ENCODE data around the gene GFER. TPM values are rescaled to one million over a fixed set of nuclear protein-coding genes. Genes with fewer than 3 reads are reported as not detected.

Gene GFER
- total RNA-seq (2022; extraction: Qiagen RNA extraction): 25.8 to 46.2 TPM (median 44.5 TPM) in 5 replicates

GRCh38 chr16:1983544-1984346 is at the start of gene GFER:
Gene GFER, plus strand, starts transcription at chr16:1984193. Its CDS starts 26 bp downstream, at chr16:1984219.

GRCh38 chr16:1942810-1943726 is 40.9 kb upstream of the GFER start, which contains the start of gene MSRB1:
Gene MSRB1, minus strand, starts transcription at chr16:1943199. Its CDS starts 43 bp downstream, at chr16:1943156.

GRCh38 chr16:1959269-1960039 is 24.5 kb upstream of the GFER start, which contains the start of gene NDUFB10:
Gene NDUFB10, plus strand, starts transcription at chr16:1959538. Its CDS starts 87 bp downstream, at chr16:1959625.

GRCh38 chr16:1964506-1965395 is 19.2 kb upstream of the GFER start, which contains the start of gene RPS2:
Gene RPS2, minus strand, starts transcription at chr16:1964826. Its CDS starts 201 bp downstream, at chr16:1964625.

GRCh38 chr16:1966460-1966859 is 17.5 kb upstream of the GFER start, which contains the start of gene RNF151:
Gene RNF151, plus strand, starts transcription at chr16:1966856. Its CDS starts 26 bp downstream, at chr16:1966882.

GRCh38 chr16:1971796-1972489 is 12.1 kb upstream of the GFER start, which contains the start of gene TBL3:
Gene TBL3, plus strand, starts transcription at chr16:1972053. Its CDS starts 112 bp downstream, at chr16:1972165.

GRCh38 chr16:1981398-1981836 is 2.6 kb upstream of the GFER start, which contains the start of gene NOXO1:
Gene NOXO1, minus strand, starts transcription at chr16:1981469. Its CDS starts 290 bp downstream, at chr16:1981179.

GRCh38 chr16:1989209-1990100 is 5.5 kb downstream of the GFER start, which contains the start of gene SYNGR3:
Gene SYNGR3, plus strand, starts transcription at chr16:1989970. Its CDS starts 133 bp downstream, at chr16:1990103.

GRCh38 chr16:2009791-2010510 is 26.0 kb downstream of the GFER start, which contains the start of gene ZNF598:
Gene ZNF598, minus strand, starts transcription at chr16:2009821.

GRCh38 chr16:2019518-2019920 is 35.5 kb downstream of the GFER start, which contains the start of gene NPW:
Gene NPW, plus strand, starts transcription at chr16:2019785.

GRCh38 chr16:2026461-2027023 is 42.5 kb downstream of the GFER start, which contains the start of gene NHERF2:
Gene NHERF2, plus strand, starts transcription at chr16:2026902. Its CDS starts 104 bp downstream, at chr16:2027006.

Other genes with a start within 250 kb of the GFER start
- gene NME3, start 212.7 kb upstream of the GFER start, total RNA-seq (2022; extraction: Qiagen RNA extraction): 31.2 to 64.7 TPM (median 62.4 TPM) in 5 replicates
- gene EME2, start 211.4 kb upstream of the GFER start, total RNA-seq (2022; extraction: Qiagen RNA extraction): 6.0 to 12.0 TPM (median 10.0 TPM) in 5 replicates
- 168 to 282 TPM (median 245 TPM) in 5 replicates for gene MRPS34, start 211.1 kb upstream of the GFER start, total RNA-seq (2022; extraction: Qiagen RNA extraction)
- 17.2 to 28.9 TPM (median 24.8 TPM) in 5 replicates for gene SPSB3, start 201.6 kb upstream of the GFER start, total RNA-seq (2022; extraction: Qiagen RNA extraction)
- gene NUBP2, start 201.2 kb upstream of the GFER start, total RNA-seq (2022; extraction: Qiagen RNA extraction): 53.4 to 92.2 TPM (median 81.1 TPM) in 5 replicates
- 0.06 to 0.10 TPM (median 0.06 TPM) in 3 of 5 replicates, not detected in the others for gene IGFALS, start 190.5 kb upstream of the GFER start, total RNA-seq (2022; extraction: Qiagen RNA extraction)
- 56.2 to 70.5 TPM (median 67.0 TPM) in 5 replicates for gene HAGH, start 157.4 kb upstream of the GFER start, total RNA-seq (2022; extraction: Qiagen RNA extraction)
- 43.1 to 50.4 TPM (median 48.4 TPM) in 5 replicates for gene FAHD1, start 157.0 kb upstream of the GFER start, total RNA-seq (2022; extraction: Qiagen RNA extraction)
- gene MEIOB, start 112.0 kb upstream of the GFER start, total RNA-seq (2022; extraction: Qiagen RNA extraction): 1.1 to 1.9 TPM (median 1.4 TPM) in 5 replicates
- gene HS3ST6, start 65.8 kb upstream of the GFER start, total RNA-seq (2022; extraction: Qiagen RNA extraction): 1.5 to 3.1 TPM (median 2.8 TPM) in 5 replicates
- gene MSRB1, start 41.0 kb upstream of the GFER start, total RNA-seq (2022; extraction: Qiagen RNA extraction): 34.0 to 45.3 TPM (median 40.5 TPM) in 5 replicates
- gene RPL3L, start 29.5 kb upstream of the GFER start, total RNA-seq (2022; extraction: Qiagen RNA extraction): 0.07 to 0.13 TPM in 2 of 5 replicates, not detected in the others
- 241 to 346 TPM (median 257 TPM) in 5 replicates for gene NDUFB10, start 24.7 kb upstream of the GFER start, total RNA-seq (2022; extraction: Qiagen RNA extraction)
- gene RPS2, start 19.4 kb upstream of the GFER start, total RNA-seq (2022; extraction: Qiagen RNA extraction): 3,564 to 5,547 TPM (median 5,202 TPM) in 5 replicates
- gene RNF151, start 17.3 kb upstream of the GFER start, total RNA-seq (2022; extraction: Qiagen RNA extraction): not detected in 5 replicates
- gene TBL3, start 12.1 kb upstream of the GFER start, total RNA-seq (2022; extraction: Qiagen RNA extraction): 31.8 to 43.4 TPM (median 38.1 TPM) in 5 replicates
- 0.19 to 0.38 TPM (median 0.26 TPM) in 4 of 5 replicates, not detected in the other for gene NOXO1, start 2.7 kb upstream of the GFER start, total RNA-seq (2022; extraction: Qiagen RNA extraction)
- gene SYNGR3, start 5.8 kb downstream of the GFER start, total RNA-seq (2022; extraction: Qiagen RNA extraction): 6.5 to 9.5 TPM (median 7.7 TPM) in 5 replicates
- 43.2 to 63.7 TPM (median 58.6 TPM) in 5 replicates for gene ZNF598, start 25.6 kb downstream of the GFER start, total RNA-seq (2022; extraction: Qiagen RNA extraction)
- gene NPW, start 35.6 kb downstream of the GFER start, total RNA-seq (2022; extraction: Qiagen RNA extraction): 0.52 to 0.94 TPM (median 0.70 TPM) in 5 replicates
- 40.1 to 62.6 TPM (median 58.3 TPM) in 5 replicates for gene NHERF2, start 42.7 kb downstream of the GFER start, total RNA-seq (2022; extraction: Qiagen RNA extraction)
- gene NTHL1, start 63.6 kb downstream of the GFER start, total RNA-seq (2022; extraction: Qiagen RNA extraction): 34.2 to 50.8 TPM (median 47.0 TPM) in 5 replicates
- gene TSC2, start 63.8 kb downstream of the GFER start, total RNA-seq (2022; extraction: Qiagen RNA extraction): 29.8 to 45.0 TPM (median 38.0 TPM) in 5 replicates
- 33.0 to 58.8 TPM (median 49.3 TPM) in 5 replicates for gene PKD1, start 151.7 kb downstream of the GFER start, total RNA-seq (2022; extraction: Qiagen RNA extraction)
- gene RAB26, start 164.4 kb downstream of the GFER start, total RNA-seq (2022; extraction: Qiagen RNA extraction): 2.4 to 4.2 TPM (median 3.9 TPM) in 5 replicates
- 34.7 to 54.8 TPM (median 48.4 TPM) in 5 replicates for gene TRAF7, start 171.6 kb downstream of the GFER start, total RNA-seq (2022; extraction: Qiagen RNA extraction)
- gene CASKIN1, start 212.4 kb downstream of the GFER start, total RNA-seq (2022; extraction: Qiagen RNA extraction): 0.33 to 1.1 TPM (median 0.49 TPM) in 5 replicates
- 39.5 to 58.7 TPM (median 48.6 TPM) in 5 replicates for gene MLST8, start 221.3 kb downstream of the GFER start, total RNA-seq (2022; extraction: Qiagen RNA extraction)
- 2.6 to 6.1 TPM (median 5.7 TPM) in 5 replicates for gene BRICD5, start 226.7 kb downstream of the GFER start, total RNA-seq (2022; extraction: Qiagen RNA extraction)
- gene PGP, start 230.6 kb downstream of the GFER start, total RNA-seq (2022; extraction: Qiagen RNA extraction): 16.2 to 35.5 TPM (median 34.1 TPM) in 5 replicates
- gene E4F1, start 239.4 kb downstream of the GFER start, total RNA-seq (2022; extraction: Qiagen RNA extraction): 18.6 to 29.6 TPM (median 27.2 TPM) in 5 replicates